Measurements from ENCODE around the gene CACNA1I. TPM values are rescaled to one million over a fixed set of nuclear protein-coding genes. Genes with fewer than 3 reads are reported as not detected.

CACNA1I gene
- total and polyA plus RNA-seq, 7 donors, result under 0.01 to 0.95 (median 0.15) TPM; not detected in 3

- H3K27me3 ChIP-seq, result peaks cover 4 to 33% (median 18%) of the 10 kb centered on the region in 3 donors
- WGBS, 2 donors, result 58 to 62% methylated on average over 6 of the region's 6 CpGs
Measured at GRCh38 chr22:39593931-39594285, 23.4 kb downstream of the CACNA1I start.

DNA sequence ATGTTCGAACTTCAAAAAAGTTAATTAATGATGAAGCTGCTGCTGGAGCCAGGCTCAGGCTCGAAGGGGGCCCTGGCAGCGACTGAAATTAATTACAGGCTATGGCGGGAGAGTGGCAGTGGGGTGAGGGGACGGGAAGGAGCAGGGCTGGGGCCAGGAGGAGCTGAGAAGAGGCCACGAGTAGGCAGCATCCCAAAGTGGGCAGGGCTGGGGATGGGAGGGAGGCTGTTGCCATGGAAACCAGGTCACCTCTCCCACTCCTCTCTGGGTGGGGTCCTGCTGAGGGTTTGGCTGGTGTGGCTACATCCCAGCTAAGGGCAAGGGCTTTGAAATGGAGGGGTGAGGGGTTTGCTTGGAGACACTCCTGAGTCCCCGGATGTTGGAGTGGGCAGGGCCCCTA, 23.9 kb downstream of the CACNA1I start:
- Histone ChIP-seq H3K27ac (no peak overlapping the region), H3K36me3 (no peaks in the 10 kb centered on the region), H3K4me1 (peaks cover 0 to 11% (median 8%) of the 10 kb centered on the region in 4 donors), H3K27me3 (peaks cover 4 to 33% (median 18%) of the 10 kb centered on the region in 3 donors), H3K9me3 (no peaks in the 10 kb centered on the region), H3K4me3 (no peak overlapping the region)
- no peak for TF ChIP-seq POLR2AphosphoS5 (IDR thresholded peaks at IDR 0.05)
- no peak for TF ChIP-seq POLR2A (IDR thresholded peaks at IDR 0.05)
- no peak for TF ChIP-seq CTCF (IDR thresholded peaks at IDR 0.05)
- no peak for TF ChIP-seq EP300 (IDR thresholded peaks at IDR 0.05)
- no peak for DNase-seq
- intact Hi-C loops (cut with DNase I), result no loop called here
- WGBS, 2 donors, result 53 to 55% methylated on average over 7 of the region's 7 CpGs

More at GRCh38 chr22:39593931-39594285, 23.4 kb downstream of the CACNA1I start:
- Histone ChIP-seq H3K4me1 (peaks cover 0 to 11% (median 8%) of the 10 kb centered on the region in 4 donors), H3K9me3 (no peaks in the 10 kb centered on the region), H3K36me3 (no peaks in the 10 kb centered on the region), H3K4me3 (no peak overlapping the region), H3K27ac (no peak overlapping the region)
- no peak for DNase-seq
- intact Hi-C loops (cut with DNase I), result no loop called here
- no peak for TF ChIP-seq POLR2A (IDR thresholded peaks at IDR 0.05)
- TF ChIP-seq EP300 (IDR thresholded peaks at IDR 0.05), result no peak
- no peak for TF ChIP-seq POLR2AphosphoS5 (IDR thresholded peaks at IDR 0.05)
- no peak for TF ChIP-seq CTCF (IDR thresholded peaks at IDR 0.05)

DNA sequence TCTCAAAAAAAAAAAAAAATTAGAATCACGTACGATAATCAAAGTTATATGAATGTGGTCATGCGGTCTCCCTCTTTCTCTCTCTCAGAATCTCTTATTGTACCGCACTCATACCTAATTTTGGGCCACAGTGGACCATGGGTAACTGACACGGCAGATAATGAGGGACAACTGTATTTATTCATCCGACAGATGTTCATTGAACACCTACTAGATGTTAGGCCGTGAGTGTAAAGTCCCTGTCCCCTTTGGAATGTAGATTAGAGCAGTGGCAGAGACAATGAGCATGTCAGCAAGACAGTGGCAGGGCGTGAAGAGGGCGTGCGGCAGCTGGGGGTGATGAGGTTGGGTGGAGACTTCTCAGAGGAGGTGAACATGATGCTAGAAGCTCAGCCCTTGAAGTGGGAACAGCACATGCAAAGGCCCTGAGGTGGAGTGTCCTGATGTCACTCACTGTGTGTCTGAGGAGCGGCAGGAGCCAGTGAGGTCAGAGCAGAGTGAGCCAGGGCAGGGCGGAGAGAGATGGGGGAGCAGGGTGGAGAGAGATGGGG, 25.1 kb downstream of the CACNA1I start:
- intact Hi-C loops (cut with DNase I), result no loop called here
- Histone ChIP-seq H3K27me3 (peaks cover 4 to 40% (median 21%) of the 10 kb centered on the region in 3 donors), H3K36me3 (no peaks in the 10 kb centered on the region), H3K4me1 (peaks cover 0 to 11% (median 8%) of the 10 kb centered on the region in 4 donors), H3K4me3 (no peak overlapping the region), H3K27ac (no peak overlapping the region), H3K9me3 (no peaks in the 10 kb centered on the region)
- 62 to 79% methylated on average over 12 of the region's 12 CpGs for WGBS, 2 donors
- no peak for DNase-seq
- no peak for TF ChIP-seq POLR2AphosphoS5 (IDR thresholded peaks at IDR 0.05)
- TF ChIP-seq POLR2A (IDR thresholded peaks at IDR 0.05), result no peak
- TF ChIP-seq EP300 (IDR thresholded peaks at IDR 0.05), result no peak
- TF ChIP-seq CTCF (IDR thresholded peaks at IDR 0.05), result no peak

- Histone ChIP-seq H3K27ac (no peak overlapping the region), H3K4me1 (peaks cover 0 to 11% (median 8%) of the 10 kb centered on the region in 4 donors), H3K4me3 (no peak overlapping the region), H3K36me3 (no peaks in the 10 kb centered on the region), H3K27me3 (peaks cover 4 to 46% (median 21%) of the 10 kb centered on the region in 3 donors), H3K9me3 (no peaks in the 10 kb centered on the region)
- WGBS, 2 donors, result 63 to 65% methylated on average over 6 of the region's 6 CpGs
- TF ChIP-seq POLR2AphosphoS5 (IDR thresholded peaks at IDR 0.05) (no peak), EP300 (IDR thresholded peaks at IDR 0.05) (no peak), POLR2A (IDR thresholded peaks at IDR 0.05) (no peak), CTCF (IDR thresholded peaks at IDR 0.05) (no peak)
- intact Hi-C loops (cut with DNase I), result no loop called here
- DNase-seq, result no peak
Measured at GRCh38 chr22:39596601-39597000, 26.0 kb downstream of the CACNA1I start.

Data from sigmoid colon (tissue), 7 donors.